HepG2 (cell line): ENCODE data around the gene HTR1B. TPM values are rescaled to one million over a fixed set of nuclear protein-coding genes. Genes with fewer than 3 reads are reported as not detected.

ENCODE experiments used
- ATAC-seq: fragments of 200-7000 bp; cut with Tn5 transposase; 3 replicates; pipeline ENCODE4 v1.9.1; 2020; ENCODE audit warnings: mild to moderate bottlenecking, moderate library complexity
- BruUV-seq: library from RNA; stranded (reverse); fragments of 400-500 nt; replicated peaks from 2 replicates; lab custom pipeline; 2021; lab: Mats Ljungman, UMichigan
- CTCF ChIA-PET: fragments of 300-600 bp; formaldehyde crosslinking; extraction: SDS; loops from one replicate; lab custom pipeline; 2021; ENCODE audit warnings: low total read pairs, inconsistent platforms, low intra/inter-chr PET ratio; lab: Yijun Ruan, JAX
- POLR2A ChIA-PET: fragments of 350-600 bp; sonication (Branson Sonifier 250); formaldehyde crosslinking; loops from one replicate; lab custom pipeline; 2020; ENCODE audit warnings: antibody characterized with exemption, inconsistent platforms; lab: Yijun Ruan, JAX
- DNase-seq: peaks from one replicate; pipeline ENCODE4 v3.0.0-alpha.2; 2015; ENCODE audit warnings: low spot score
- FAIRE-seq: peaks from 3 replicates; lab custom pipeline; 2011; peaks lifted over from hg19 to GRCh38; lab: Jason Lieb, UNC
- H2AFZ ChIP-seq: one replicate; pipeline ENCODE4 v1.6.1; 2011; ENCODE audit warnings: low read length, inconsistent platforms
- H3K27ac ChIP-seq: fragments of 300-600 bp; 3 replicates; pipeline ENCODE4 v1.8.0; 2011; ENCODE audit warnings: mixed run types, mild to moderate bottlenecking, mixed read lengths, low read length, inconsistent platforms; ENCODE audit not compliant: insufficient read depth; ENCODE audit errors: extremely low read length
- H3K27me3 ChIP-seq, 2 experiments: fragments of 200-600 bp in 1 of 2; 2 replicates in 1 of 2; 3 replicates in 1 of 2; pipeline versions ENCODE4 v1.6.0 to v1.8.0; 2011; ENCODE audit warnings: low read length in 2 of 2, mild to moderate bottlenecking in 2 of 2, moderate library complexity in 2 of 2, inconsistent platforms in 1 of 2; ENCODE audit not compliant: insufficient read depth in 2 of 2, control insufficient read depth in 1 of 2
- H3K36me3 ChIP-seq, 2 experiments: fragments of 200-600 bp in 1 of 2; replicated peaks in 1 of 2; 2 replicates in 1 of 2; 3 replicates in 1 of 2; pipeline versions ENCODE4 v1.5.1 to v1.8.0; 2011; ENCODE audit warnings: low read length in 2 of 2, inconsistent platforms in 1 of 2; ENCODE audit not compliant: insufficient read depth in 2 of 2, control insufficient read depth in 1 of 2
- H3K4me1 ChIP-seq: 2 replicates; pipeline ENCODE4 v1.5.1; 2012; ENCODE audit warnings: low read length, inconsistent platforms; ENCODE audit not compliant: insufficient read depth
- H3K4me2 ChIP-seq: 2 replicates; pipeline ENCODE4 v1.6.0; 2011; ENCODE audit warnings: low read depth, low read length, inconsistent platforms
- H3K4me3 ChIP-seq, 3 experiments: fragments of 200-600 bp in 1 of 3; sonication (generic), shearing (Covaris generic) in 1 of 3; replicated peaks in 1 of 3; 2 replicates each; pipeline ENCODE4 v1.5.1; 2011 to 2016; ENCODE audit warnings: low read length in 3 of 3, inconsistent platforms in 2 of 3, low read depth in 2 of 3, mild to moderate bottlenecking in 2 of 3, control low read depth in 1 of 3, mixed read lengths in 1 of 3; ENCODE audit not compliant: insufficient read depth in 1 of 3
- H3K79me2 ChIP-seq: one replicate; pipeline ENCODE4 v1.6.1; 2011; ENCODE audit warnings: low read length, inconsistent platforms; ENCODE audit not compliant: insufficient read depth
- H3K9ac ChIP-seq: 2 replicates; pipeline ENCODE4 v1.6.0; 2011; ENCODE audit warnings: mild to moderate bottlenecking, low read depth, low read length, inconsistent platforms; ENCODE audit not compliant: insufficient read depth
- H3K9me3 ChIP-seq: 2 replicates; pipeline ENCODE4 v1.5.1; 2012; ENCODE audit warnings: mild to moderate bottlenecking, low read length
- H4K20me1 ChIP-seq: 2 replicates; pipeline ENCODE4 v1.6.0; 2011; ENCODE audit warnings: inconsistent platforms, mild to moderate bottlenecking, low read length, moderate library complexity; ENCODE audit not compliant: insufficient read depth
- AKAP8 ChIP-seq: sonication (generic); formaldehyde crosslinking; IDR thresholded peaks from 2 replicates; pipeline ENCODE4 v1.5.1; 2020; ENCODE audit warnings: mild to moderate bottlenecking, missing genetic modification reagents
- ARID2 ChIP-seq: sonication (generic); formaldehyde crosslinking; IDR thresholded peaks from 2 replicates; pipeline ENCODE4 v1.8.1; 2022; ENCODE audit warnings: mild to moderate bottlenecking, missing genetic modification reagents, borderline replicate concordance
- JUN ChIP-seq: sonication (generic); formaldehyde crosslinking; IDR thresholded peaks from 2 replicates; pipeline ENCODE4 v1.4.0; 2020; ENCODE audit warnings: mild to moderate bottlenecking, missing genetic modification reagents
- MAFK ChIP-seq, 2 experiments: IDR thresholded peaks in 1 of 2; conservative IDR thresholded peaks in 1 of 2; 2 replicates each; pipeline ENCODE4 v1.6.1; 2011; ENCODE audit warnings: improper control_type of control experiment in 2 of 2, low read length in 2 of 2
- MBD4 ChIP-seq: IDR thresholded peaks from 2 replicates; pipeline ENCODE4 v1.6.1; 2012; ENCODE audit warnings: low read length, inconsistent platforms, borderline replicate concordance
- MED13 ChIP-seq: sonication (generic); formaldehyde crosslinking; IDR thresholded peaks from 2 replicates; pipeline ENCODE4 v1.5.0; 2020; ENCODE audit warnings: missing genetic modification reagents
- MED8 ChIP-seq: sonication (generic); formaldehyde crosslinking; IDR thresholded peaks from 2 replicates; pipeline ENCODE4 v1.8.1; 2023; ENCODE audit warnings: mild to moderate bottlenecking, missing genetic modification reagents; ENCODE audit not compliant: insufficient replicate concordance
- NR2F1 ChIP-seq, 2 experiments: fragments of 450-650 bp in 1 of 2; formaldehyde crosslinking in 1 of 2; IDR thresholded peaks; 2 replicates each; pipeline versions ENCODE4 v1.5.0 to v1.6.1; 2016 to 2020; ENCODE audit warnings: mild to moderate bottlenecking in 1 of 2, missing compliant biosample characterization in 1 of 2, missing genetic modification reagents in 1 of 2, moderate library complexity in 1 of 2
- POLR2AphosphoS5 ChIP-seq: IDR thresholded peaks from 2 replicates; pipeline ENCODE4 v1.6.1; 2012; ENCODE audit warnings: low read depth, low read length
- SP2 ChIP-seq: sonication (generic); formaldehyde crosslinking; IDR thresholded peaks from 2 replicates; pipeline ENCODE4 v1.5.1; 2020; ENCODE audit warnings: mild to moderate bottlenecking, missing genetic modification reagents
- ZBTB4 ChIP-seq: sonication (generic); formaldehyde crosslinking; IDR thresholded peaks from 2 replicates; pipeline ENCODE4 v1.4.0; 2020; ENCODE audit warnings: missing genetic modification reagents, mild to moderate bottlenecking, borderline replicate concordance
- ZNF407 ChIP-seq: sonication (generic); formaldehyde crosslinking; IDR thresholded peaks from one replicate; pipeline ENCODE4 v1.5.1; 2020; ENCODE audit warnings: mild to moderate bottlenecking, missing genetic modification reagents; ENCODE audit errors: not compliant biosample characterization
- ZNF850 ChIP-seq: sonication (generic); formaldehyde crosslinking; conservative IDR thresholded peaks from 2 replicates; pipeline ENCODE4 v1.9.0; 2021; ENCODE audit warnings: mild to moderate bottlenecking, missing genetic modification reagents
- ZSCAN20 ChIP-seq: sonication (generic); formaldehyde crosslinking; IDR thresholded peaks from 2 replicates; pipeline ENCODE4 v1.4.0; 2020; ENCODE audit warnings: missing genetic modification reagents, mild to moderate bottlenecking, borderline replicate concordance
- in situ Hi-C: cut with HindIII; loops from 2 replicates; pipeline ENCODE4 v1.10.0; 2017; ENCODE audit warnings: low pct_unique_long_range_greater_than_20kb; ENCODE audit not compliant: extremely low pct_ligation_motif_present
- intact Hi-C: fragments of 100-400 bp; cut with micrococcal nuclease; formaldehyde crosslinking; loops from one replicate; pipeline ENCODE4 v1.10.0; 2022; ENCODE audit not compliant: unreplicated experiment
- polyA plus RNA-seq, 8 experiments: library from polyadenylated mRNA; depleted of rRNA in 3 of 8; stranded (reverse) in 7 of 8; unstranded in 1 of 8; fragments of >200 nt; fragmentation: Illumina TruSeq in 4 of 8; extraction: Trizol in 4 of 8; gene quantifications; 2 replicates each; pipeline versions ENCODE4 v1.2.1 to v1.2.3, GENCODE V29; 2011 to 2016; ENCODE audit warnings: low read depth in 4 of 8, missing spikeins in 1 of 8, mixed read lengths in 1 of 8; ENCODE audit not compliant: insufficient read depth in 1 of 8
- total RNA-seq, 5 experiments: library from RNA; depleted of rRNA; stranded (reverse); fragments of >200 nt; fragmentation: Illumina TruSeq; extraction: Trizol; gene quantifications; 2 replicates each; pipeline ENCODE4 v1.2.3, GENCODE V29; 2016; ENCODE audit warnings: low read depth in 1 of 5

HTR1B gene
- total and polyA plus RNA-seq, 2 of the 13 experiments (the other 11 are each of a cell fraction or from before 2014, with no cell fraction given), result not detected

GRCh38 chr6:77455271-77455670 is 8.0 kb downstream of the HTR1B start:
- ChIA-PET CTCF (no interaction called here), POLR2A (no interaction called here)
- DNase-seq, result no peak
- Histone ChIP-seq H3K79me2 (no peaks in the 10 kb centered on the region), H3K4me1 (no peaks in the 10 kb centered on the region), H3K27ac (no peak overlapping the region), H4K20me1 (no peaks in the 10 kb centered on the region), H3K9ac (no peak overlapping the region), H3K4me2 (no peak overlapping the region), H2AFZ (no peak overlapping the region), H3K9me3 (no peaks in the 10 kb centered on the region), H3K27me3 (no peaks in the 10 kb centered on the region), H3K4me3 (no peak overlapping the region), H3K36me3 (no peaks in the 10 kb centered on the region)
- ATAC-seq, result no peak
- no peak for FAIRE-seq
- no TSS peak for BruUV-seq
- in situ Hi-C loops (loop anchor here (5.0 kb wide), 1 partner anchor 1523 kb away; no protein-coding TSS in a partner anchor), intact Hi-C loops (loop anchor here (5.0 to 10.0 kb wide), 2 partner anchors 283 to 1560 kb away; no protein-coding TSS in a partner anchor)
- TF ChIP-seq JUN, result no peak
- TF ChIP-seq ARID2 (CRISPR knock-in tag), result no peak
- no peak for TF ChIP-seq SP2 (CRISPR knock-in tag)
- TF ChIP-seq ZNF407 (CRISPR knock-in tag), result no peak
- no peak for TF ChIP-seq AKAP8 (CRISPR knock-in tag)
- TF ChIP-seq ZNF850, result no peak
- no peak for TF ChIP-seq MAFK (conservative IDR thresholded peaks at IDR 0.05 in 1 of 2, IDR thresholded peaks at IDR 0.05 in 1 of 2; ENCODE audit: low read length in 2 of 2)
- TF ChIP-seq POLR2AphosphoS5, result no peak
- TF ChIP-seq NR2F1 (CRISPR knock-in tag; IDR thresholded peaks at IDR 0.05), result no peak
- no peak for TF ChIP-seq ZBTB4 (CRISPR knock-in tag)
- TF ChIP-seq MED13 (CRISPR knock-in tag), result no peak
- no peak for TF ChIP-seq ZSCAN20 (CRISPR knock-in tag)
- TF ChIP-seq MED8, result no peak
- no peak for TF ChIP-seq MBD4
